ENCODE measurements around the gene CRYL1.

CRYL1 gene

GRCh38 chr13:20528452-20528851 lies 2.8 kb upstream of the CRYL1 start:
- peak in 1 of 5 donors; percentile 12 for DNase-seq

- DNase-seq, result no peak
Observed at GRCh38 chr13:20526664-20527063, 1.0 kb upstream of the CRYL1 start.

- DNase-seq, result peak in 2 of 5 donors; percentile 1 to 45
Observed at GRCh38 chr13:20525144-20525600, 485 bp downstream of the CRYL1 start.

GRCh38 chr13:20521364-20522115 lies 4.1 kb downstream of the CRYL1 start:
- DNase-seq, result no peak

GRCh38 chr13:20519875-20520274 lies 5.8 kb downstream of the CRYL1 start:
- no peak for DNase-seq

- DNase-seq, result no peak
Observed at GRCh38 chr13:20518660-20519100, 7.0 kb downstream of the CRYL1 start.

- no peak for DNase-seq
Observed at GRCh38 chr13:20514866-20515265, 10.8 kb downstream of the CRYL1 start.

GRCh38 chr13:20513466-20513995 lies 12.1 kb downstream of the CRYL1 start:
- no peak for DNase-seq

GRCh38 chr13:20512042-20512683 lies 13.5 kb downstream of the CRYL1 start:
- no peak for DNase-seq

GRCh38 chr13:20506696-20507095 lies 19.0 kb downstream of the CRYL1 start:
- no peak for DNase-seq

GRCh38 chr13:20505405-20506366 lies 20.0 kb downstream of the CRYL1 start:
- no peak for DNase-seq

GRCh38 chr13:20503088-20504083 lies 22.3 kb downstream of the CRYL1 start:
- no peak for DNase-seq

GRCh38 chr13:20501592-20501991 lies 24.1 kb downstream of the CRYL1 start:
- no peak for DNase-seq

- no peak for DNase-seq
Observed at GRCh38 chr13:20501120-20501519, 24.5 kb downstream of the CRYL1 start.

GRCh38 chr13:20499986-20500385 lies 25.7 kb downstream of the CRYL1 start:
- no peak for DNase-seq

GRCh38 chr13:20498659-20499058 lies 27.0 kb downstream of the CRYL1 start:
- DNase-seq, result no peak

- no peak for DNase-seq
Observed at GRCh38 chr13:20498129-20498528, 27.5 kb downstream of the CRYL1 start.

GRCh38 chr13:20497006-20497775 lies 28.5 kb downstream of the CRYL1 start:
- DNase-seq, result no peak

GRCh38 chr13:20495087-20496023 lies 30.3 kb downstream of the CRYL1 start:
- DNase-seq, result peak in 4 of 5 donors; percentile 34 to 67 (median 54)

Measured in T-helper 1 cell (primary cell).